Measurements from ENCODE around the gene SP140L.

- TF ChIP-seq CTCF (IDR thresholded peaks at IDR 0.05) (no peak), POLR2A (IDR thresholded peaks at IDR 0.05) (no peak)
These were observed 31.8 kb upstream of the SP140L start for GRCh38 chr2:230295192-230295591.
